WERI-Rb-1 (cell line): ENCODE data around the gene SHISA7.

Experiments used
- DNase-seq: peaks from one replicate; pipeline ENCODE4 v3.0.0-alpha.2; 2020
- H3K27ac ChIP-seq: fragments of 250-450 bp; sonication (Bioruptor Pico); 2 replicates; pipeline ENCODE4 v1.5.1; 2020; ENCODE audit warnings: mild to moderate bottlenecking, moderate library complexity
- H3K27me3 ChIP-seq: fragments of 250-450 bp; sonication (Bioruptor Pico); 2 replicates; pipeline ENCODE4 v1.5.1; 2021; ENCODE audit warnings: mild to moderate bottlenecking, low read depth, moderate library complexity; ENCODE audit not compliant: insufficient read depth, severe bottlenecking
- H3K36me3 ChIP-seq: fragments of 250-450 bp; sonication (Bioruptor Pico); 2 replicates; pipeline ENCODE4 v1.5.1; 2020; ENCODE audit warnings: mild to moderate bottlenecking, moderate library complexity
- H3K4me3 ChIP-seq: 2 replicates; pipeline ENCODE4 v1.5.1; 2011; ENCODE audit warnings: low read depth, mild to moderate bottlenecking, control low read depth, low read length
- H3K9me3 ChIP-seq: fragments of 250-450 bp; sonication (Bioruptor Pico); 2 replicates; pipeline ENCODE4 v1.5.1; 2021; ENCODE audit warnings: mild to moderate bottlenecking, moderate library complexity; ENCODE audit not compliant: severe bottlenecking
- TF ChIP-seq, protein P1 (sequence below): IDR thresholded peaks from 2 replicates; pipeline ENCODE4 v1.5.1; 2011; ENCODE audit warnings: low read depth, mild to moderate bottlenecking, control low read depth, inconsistent platforms, low read length

SHISA7 gene

DNA sequence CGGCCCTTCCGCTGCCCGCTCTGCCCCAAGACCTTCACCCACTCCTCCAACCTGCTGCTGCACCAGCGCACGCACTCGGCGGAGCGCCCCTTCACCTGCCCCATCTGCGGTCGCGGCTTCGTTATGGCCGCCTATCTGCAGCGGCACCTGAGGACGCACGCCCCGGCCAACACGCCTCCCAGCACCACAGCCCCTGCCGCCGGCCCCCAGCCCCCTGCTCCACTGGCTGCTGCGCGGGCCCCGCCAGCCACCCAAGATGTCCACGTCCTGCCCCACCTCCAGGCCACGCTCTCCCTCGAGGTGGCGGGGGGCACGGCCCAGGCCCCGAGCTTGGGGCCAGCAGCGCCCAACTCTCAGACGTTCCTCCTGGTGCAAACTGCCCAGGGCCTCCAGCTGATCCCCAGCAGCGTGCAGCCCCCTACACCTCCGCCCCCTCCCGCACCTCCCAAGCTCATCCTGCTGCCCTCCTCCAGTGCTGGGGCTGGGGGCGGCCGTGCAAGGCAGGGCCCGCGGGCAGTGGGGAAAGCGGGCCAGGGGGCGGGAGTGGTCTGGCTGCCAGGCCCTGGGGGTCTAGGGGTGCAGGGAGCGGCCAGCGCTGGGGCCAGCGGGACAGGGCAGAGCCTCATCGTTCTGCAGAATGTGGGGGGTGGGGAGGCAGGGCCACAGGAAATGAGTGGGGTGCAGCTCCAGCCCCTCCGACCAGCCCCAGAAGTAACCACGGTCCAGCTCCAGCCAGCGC lies 40.0 kb upstream of the SHISA7 start:
- TF ChIP-seq, protein P1, sequence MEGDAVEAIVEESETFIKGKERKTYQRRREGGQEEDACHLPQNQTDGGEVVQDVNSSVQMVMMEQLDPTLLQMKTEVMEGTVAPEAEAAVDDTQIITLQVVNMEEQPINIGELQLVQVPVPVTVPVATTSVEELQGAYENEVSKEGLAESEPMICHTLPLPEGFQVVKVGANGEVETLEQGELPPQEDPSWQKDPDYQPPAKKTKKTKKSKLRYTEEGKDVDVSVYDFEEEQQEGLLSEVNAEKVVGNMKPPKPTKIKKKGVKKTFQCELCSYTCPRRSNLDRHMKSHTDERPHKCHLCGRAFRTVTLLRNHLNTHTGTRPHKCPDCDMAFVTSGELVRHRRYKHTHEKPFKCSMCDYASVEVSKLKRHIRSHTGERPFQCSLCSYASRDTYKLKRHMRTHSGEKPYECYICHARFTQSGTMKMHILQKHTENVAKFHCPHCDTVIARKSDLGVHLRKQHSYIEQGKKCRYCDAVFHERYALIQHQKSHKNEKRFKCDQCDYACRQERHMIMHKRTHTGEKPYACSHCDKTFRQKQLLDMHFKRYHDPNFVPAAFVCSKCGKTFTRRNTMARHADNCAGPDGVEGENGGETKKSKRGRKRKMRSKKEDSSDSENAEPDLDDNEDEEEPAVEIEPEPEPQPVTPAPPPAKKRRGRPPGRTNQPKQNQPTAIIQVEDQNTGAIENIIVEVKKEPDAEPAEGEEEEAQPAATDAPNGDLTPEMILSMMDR: no peak
- H3K36me3 ChIP-seq: peaks cover 10% of the 10 kb centered on the region

DNA sequence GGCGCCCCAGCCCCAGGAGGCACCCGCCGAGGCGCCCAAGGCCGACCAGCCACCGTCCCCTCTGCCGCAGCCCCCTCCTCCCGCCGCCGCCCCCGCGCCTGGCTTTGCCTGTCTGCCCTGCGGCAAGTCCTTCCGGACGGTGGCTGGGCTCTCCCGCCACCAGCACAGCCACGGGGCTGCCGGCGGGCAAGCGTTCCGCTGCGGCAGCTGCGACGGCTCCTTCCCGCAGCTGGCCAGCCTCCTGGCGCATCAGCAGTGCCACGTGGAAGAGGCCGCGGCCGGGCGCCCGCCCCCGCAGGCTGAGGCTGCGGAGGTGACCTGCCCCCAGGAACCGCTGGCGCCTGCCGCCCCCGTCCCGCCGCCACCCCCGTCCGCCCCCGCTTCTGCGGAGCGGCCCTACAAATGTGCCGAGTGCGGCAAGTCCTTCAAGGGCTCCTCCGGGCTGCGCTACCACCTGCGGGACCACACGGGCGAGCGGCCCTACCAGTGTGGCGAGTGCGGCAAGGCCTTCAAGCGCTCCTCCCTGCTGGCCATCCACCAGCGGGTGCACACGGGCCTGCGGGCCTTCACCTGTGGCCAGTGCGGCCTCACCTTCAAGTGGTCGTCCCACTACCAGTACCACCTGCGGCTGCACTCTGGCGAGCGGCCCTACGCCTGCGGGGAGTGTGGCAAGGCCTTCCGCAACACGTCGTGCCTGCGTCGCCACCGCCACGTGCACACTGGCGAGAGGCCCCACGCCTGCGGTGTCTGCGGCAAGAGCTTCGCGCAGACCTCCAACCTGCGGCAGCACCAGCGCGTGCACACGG lies 39.3 kb upstream of the SHISA7 start:
- H3K36me3 ChIP-seq: peaks cover 10% of the 10 kb centered on the region
- no peak overlapping the region for H3K27ac ChIP-seq
- H3K27me3 ChIP-seq: no peaks in the 10 kb centered on the region
- DNase-seq: no peak
- H3K9me3 ChIP-seq: no peaks in the 10 kb centered on the region
- H3K4me3 ChIP-seq: no peak overlapping the region
- TF ChIP-seq, protein P1: no peak

More for the DNA sequence above, 40.0 kb upstream of the SHISA7 start:
- H3K27me3 ChIP-seq: no peaks in the 10 kb centered on the region
- no peak overlapping the region for H3K4me3 ChIP-seq
- DNase-seq: no peak
- H3K27ac ChIP-seq: no peak overlapping the region
- H3K9me3 ChIP-seq: no peaks in the 10 kb centered on the region

DNA sequence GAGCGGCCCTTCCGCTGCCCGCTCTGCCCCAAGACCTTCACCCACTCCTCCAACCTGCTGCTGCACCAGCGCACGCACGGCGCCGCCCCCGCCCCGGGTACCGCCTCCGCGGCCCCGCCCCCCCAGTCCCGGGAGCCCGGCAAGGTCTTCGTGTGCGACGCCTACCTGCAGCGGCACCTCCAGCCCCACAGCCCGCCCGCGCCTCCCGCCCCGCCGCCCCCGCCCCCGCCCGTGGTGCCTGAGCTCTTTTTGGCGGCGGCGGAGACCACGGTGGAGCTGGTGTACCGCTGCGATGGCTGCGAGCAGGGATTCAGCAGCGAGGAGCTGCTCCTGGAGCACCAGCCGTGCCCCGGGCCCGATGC lies 38.7 kb upstream of the SHISA7 start:
- Histone ChIP-seq H3K4me3 (no peak overlapping the region), H3K27me3 (no peaks in the 10 kb centered on the region), H3K27ac (no peak overlapping the region), H3K9me3 (no peaks in the 10 kb centered on the region), H3K36me3 (peaks cover 10% of the 10 kb centered on the region)
- TF ChIP-seq, protein P1: no peak
- DNase-seq: no peak

DNA sequence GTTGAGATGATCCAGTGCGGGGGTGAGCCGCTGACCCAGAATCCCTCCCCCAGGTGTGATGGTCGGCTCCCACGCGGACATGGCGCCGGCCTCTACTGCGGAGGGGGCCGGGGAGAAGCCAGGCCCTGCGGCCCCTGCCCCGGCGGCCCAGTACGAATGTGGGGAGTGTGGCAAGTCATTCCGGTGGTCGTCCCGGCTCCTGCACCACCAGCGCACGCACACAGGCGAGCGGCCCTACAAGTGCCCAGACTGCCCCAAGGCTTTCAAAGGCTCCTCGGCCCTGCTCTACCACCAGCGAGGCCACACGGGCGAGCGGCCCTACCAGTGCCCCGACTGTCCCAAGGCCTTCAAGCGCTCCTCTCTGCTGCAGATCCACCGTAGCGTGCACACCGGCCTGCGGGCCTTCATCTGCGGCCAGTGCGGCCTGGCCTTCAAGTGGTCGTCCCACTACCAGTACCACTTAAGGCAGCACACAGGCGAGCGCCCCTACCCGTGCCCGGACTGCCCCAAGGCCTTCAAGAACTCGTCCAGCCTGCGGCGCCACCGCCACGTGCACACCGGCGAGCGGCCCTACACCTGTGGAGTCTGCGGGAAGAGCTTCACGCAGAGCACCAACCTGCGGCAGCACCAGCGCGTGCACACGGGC lies 38.2 kb upstream of the SHISA7 start:
- no peak for DNase-seq

DNA sequence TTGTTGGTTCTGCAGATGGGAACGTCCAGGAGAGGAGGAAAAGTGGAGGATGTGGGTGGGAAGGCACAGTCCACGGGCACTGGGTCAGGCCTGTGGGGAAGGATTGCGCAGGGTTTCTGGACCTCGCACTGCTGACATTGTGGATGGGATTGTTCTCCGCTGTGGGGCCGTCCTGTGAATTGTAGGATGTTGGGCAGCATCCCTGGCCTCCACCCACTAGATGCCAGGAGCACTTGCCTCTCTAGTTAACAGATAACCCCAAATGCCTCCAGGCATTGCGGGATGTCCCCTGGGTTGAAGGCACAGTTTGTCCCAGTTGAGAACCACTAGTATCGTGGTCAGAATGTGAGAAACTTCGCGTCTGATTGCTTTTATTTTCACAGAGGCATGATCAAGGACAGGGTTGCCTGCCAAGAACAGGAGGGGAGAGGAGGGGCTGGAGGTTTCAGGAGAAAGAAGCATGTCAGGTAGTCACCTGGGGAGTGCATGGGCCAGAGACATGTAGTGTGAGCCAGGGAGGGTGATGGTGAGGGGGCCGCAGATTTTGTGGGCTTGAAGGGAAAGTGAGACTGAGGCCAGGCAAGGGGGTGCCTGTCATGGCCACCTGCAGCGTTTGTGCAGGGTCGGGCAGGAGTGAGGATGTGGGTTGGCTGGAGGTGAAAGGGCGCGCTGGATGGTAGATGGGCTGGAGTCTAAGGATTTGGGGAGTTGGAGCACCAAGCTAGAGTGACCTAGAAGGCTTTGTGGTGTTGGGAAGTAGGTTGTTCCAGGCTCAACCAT lies 36.5 kb upstream of the SHISA7 start:
- Histone ChIP-seq H3K4me3 (no peak overlapping the region), H3K27me3 (no peaks in the 10 kb centered on the region), H3K36me3 (peaks cover 6% of the 10 kb centered on the region; the same call in 1 of the 2 replicates), H3K27ac (no peak overlapping the region), H3K9me3 (no peaks in the 10 kb centered on the region)
- TF ChIP-seq, protein P1: no peak
- DNase-seq: no peak

More for the DNA sequence above, 38.2 kb upstream of the SHISA7 start:
- H3K9me3 ChIP-seq: no peaks in the 10 kb centered on the region
- peak overlapping the region; percentile 29; the same call in 1 of the 2 replicates for H3K27ac ChIP-seq
- no peak overlapping the region for H3K4me3 ChIP-seq
- no peaks in the 10 kb centered on the region for H3K27me3 ChIP-seq
- TF ChIP-seq, protein P1: no peak
- H3K36me3 ChIP-seq: peaks cover 10% of the 10 kb centered on the region
